ENCODE results near the gene SCRT2.

DNA sequence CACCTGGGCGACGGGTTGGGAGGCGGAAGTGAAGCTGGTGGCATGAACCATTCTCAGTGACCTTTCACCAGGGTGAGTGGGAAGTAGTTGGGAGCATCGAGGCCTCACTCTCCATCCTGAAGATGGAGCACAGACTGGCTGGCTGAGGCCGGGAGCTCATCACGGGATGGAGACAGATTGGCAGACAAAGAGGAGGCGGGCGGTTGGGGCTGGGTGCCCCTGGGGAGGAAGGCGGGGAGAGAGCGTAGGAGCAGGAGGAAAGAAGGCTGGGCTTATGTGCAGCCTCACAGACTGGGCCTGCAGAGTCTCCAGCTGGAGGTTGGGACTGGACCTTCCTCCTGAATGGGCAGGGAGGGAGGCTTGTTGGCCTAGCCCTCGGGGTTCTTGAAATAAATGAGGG lies 44.2 kb upstream of the SCRT2 start:
- TF ChIP-seq, protein P1, sequence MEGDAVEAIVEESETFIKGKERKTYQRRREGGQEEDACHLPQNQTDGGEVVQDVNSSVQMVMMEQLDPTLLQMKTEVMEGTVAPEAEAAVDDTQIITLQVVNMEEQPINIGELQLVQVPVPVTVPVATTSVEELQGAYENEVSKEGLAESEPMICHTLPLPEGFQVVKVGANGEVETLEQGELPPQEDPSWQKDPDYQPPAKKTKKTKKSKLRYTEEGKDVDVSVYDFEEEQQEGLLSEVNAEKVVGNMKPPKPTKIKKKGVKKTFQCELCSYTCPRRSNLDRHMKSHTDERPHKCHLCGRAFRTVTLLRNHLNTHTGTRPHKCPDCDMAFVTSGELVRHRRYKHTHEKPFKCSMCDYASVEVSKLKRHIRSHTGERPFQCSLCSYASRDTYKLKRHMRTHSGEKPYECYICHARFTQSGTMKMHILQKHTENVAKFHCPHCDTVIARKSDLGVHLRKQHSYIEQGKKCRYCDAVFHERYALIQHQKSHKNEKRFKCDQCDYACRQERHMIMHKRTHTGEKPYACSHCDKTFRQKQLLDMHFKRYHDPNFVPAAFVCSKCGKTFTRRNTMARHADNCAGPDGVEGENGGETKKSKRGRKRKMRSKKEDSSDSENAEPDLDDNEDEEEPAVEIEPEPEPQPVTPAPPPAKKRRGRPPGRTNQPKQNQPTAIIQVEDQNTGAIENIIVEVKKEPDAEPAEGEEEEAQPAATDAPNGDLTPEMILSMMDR (IDR thresholded peaks at IDR 0.05) = no peak
- no peak for TF ChIP-seq ZFX (IDR thresholded peaks at IDR 0.05; ENCODE audit: borderline replicate concordance)

Measured in 22Rv1 (cell line).